Activated CD4-positive, alpha-beta memory T cell treated with anti-CD3 and anti-CD28 coated beads for 36 hours (primary cell): ENCODE results near the gene GSK3A. TPM values are rescaled to one million over a fixed set of nuclear protein-coding genes. Genes with fewer than 3 reads are reported as not detected.
"Not testable (repeated sequence)": the region's sequence is repeated elsewhere in the genome, so short reads cannot be mapped to it uniquely, and the experiment has no call there.

ENCODE experiments used
- CTCF ChIA-PET: fragments of 350-600 bp; sonication (Branson Sonifier 250); formaldehyde crosslinking; loops from one replicate; lab custom pipeline; 2021; ENCODE audit warnings: antibody characterized with exemption, inconsistent platforms; lab: Charles Lee
- POLR2A ChIA-PET: fragments of 350-600 bp; sonication (Branson Sonifier 250); formaldehyde crosslinking; loops from one replicate; lab custom pipeline; 2021; ENCODE audit warnings: antibody characterized with exemption; lab: Charles Lee
- DNase-seq: peaks from one replicate; pipeline ENCODE4 v3.0.0-alpha.2; 2020
- H3K27ac Mint-ChIP-seq: one replicate; pipeline ENCODE4 v1.8.0; 2021; ENCODE audit warnings: mixed read lengths
- H3K27me3 Mint-ChIP-seq: one replicate; pipeline ENCODE4 v1.8.0; 2021; ENCODE audit warnings: mixed read lengths
- H3K36me3 Mint-ChIP-seq: one replicate; pipeline ENCODE4 v1.8.0; 2021; ENCODE audit warnings: mixed read lengths
- H3K4me1 Mint-ChIP-seq: one replicate; pipeline ENCODE4 v1.8.0; 2021; ENCODE audit warnings: low read depth, mixed read lengths
- H3K4me3 Mint-ChIP-seq: one replicate; pipeline ENCODE4 v1.8.0; 2021; ENCODE audit warnings: mild to moderate bottlenecking, mixed read lengths
- H3K9me3 Mint-ChIP-seq: one replicate; pipeline ENCODE4 v1.8.0; 2021; ENCODE audit warnings: mixed read lengths
- intact Hi-C: fragments of 100-400 bp; cut with micrococcal nuclease; formaldehyde crosslinking; loops from one replicate; pipeline ENCODE4 v1.15.1; 2023
- total RNA-seq, 2 experiments: library from RNA; stranded (reverse); gene quantifications; one replicate each; pipeline ENCODE4 v1.2.3, GENCODE V29; 2021

The GSK3A gene
- total RNA-seq, 2 experiments from 2014 or later: 36.4 to 37.3 TPM

DNA sequence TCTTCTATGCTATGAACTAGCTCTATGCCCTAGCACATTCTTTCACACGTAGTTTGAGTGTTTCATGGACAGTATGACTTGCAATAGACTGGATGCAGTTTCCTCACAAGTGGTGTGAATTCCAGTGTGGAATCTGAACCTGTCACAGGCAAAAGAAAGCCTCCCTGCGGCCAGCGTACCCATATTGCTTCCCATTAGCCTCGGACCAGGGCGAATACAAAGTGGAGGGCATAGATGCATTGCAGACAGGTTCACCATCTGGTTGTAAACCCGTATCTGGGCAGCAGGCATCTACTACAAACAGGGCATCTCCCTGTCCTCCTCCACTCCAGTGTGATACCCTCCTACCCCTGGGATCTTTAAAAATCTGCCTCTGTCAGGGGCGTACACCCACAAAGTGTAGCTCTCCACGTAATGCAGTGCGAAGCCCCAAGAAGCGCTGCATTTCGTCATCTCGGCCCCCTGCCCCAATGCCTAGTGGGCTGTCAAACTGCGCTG lies 25.3 kb upstream of the GSK3A start:
- intact Hi-C loops: loop anchor here (1.0 to 5.0 kb wide), 6 partner anchors 12 to 380 kb away; partner anchors contain the start of genes DEDD2, ERF and ZNF574
- POLR2A ChIA-PET: interaction anchor here (1.0 to 1.4 kb wide), 2 partner anchors 12 to 24 kb away, joined by 3 to 5 read pairs; no protein-coding TSS in a partner anchor

DNA sequence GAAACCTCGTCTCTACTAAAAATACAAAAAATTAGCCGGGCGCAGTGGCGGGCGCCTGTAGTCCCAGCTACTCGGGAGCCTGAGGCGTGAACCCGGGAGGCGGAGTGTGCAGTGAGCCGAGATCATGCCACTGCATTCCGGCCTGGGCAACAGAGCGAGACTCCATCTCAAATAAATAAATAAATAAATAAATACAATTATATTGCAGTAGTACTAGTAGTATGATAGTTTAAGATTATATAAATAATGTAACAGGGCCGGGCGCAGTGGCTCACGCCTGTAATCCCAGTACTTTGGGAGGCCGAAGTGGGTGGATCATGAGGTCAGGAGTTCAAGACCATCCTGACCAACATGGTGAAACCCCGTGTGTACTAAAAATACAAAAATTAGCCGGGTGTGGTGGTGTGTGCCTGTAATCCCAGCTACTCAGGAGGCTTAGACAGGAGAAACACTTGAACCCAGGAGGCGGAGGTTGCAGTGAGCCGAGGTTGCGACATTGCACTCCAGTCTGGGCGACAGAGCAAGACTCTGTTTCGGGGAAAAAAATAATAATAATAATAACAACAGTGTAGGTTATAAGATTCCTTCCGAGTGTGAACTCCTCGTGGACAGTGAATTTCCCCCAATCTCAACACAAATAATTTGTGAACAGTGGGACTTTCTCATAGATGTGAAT lies 24.7 kb upstream of the GSK3A start:
- intact Hi-C loops: loop anchor here (5.0 kb wide), 1 partner anchor 380 kb away; no protein-coding TSS in a partner anchor
- not testable (repeated sequence) for H3K27ac Mint-ChIP-seq, H3K36me3 Mint-ChIP-seq, H3K27me3 Mint-ChIP-seq, DNase-seq, H3K9me3 Mint-ChIP-seq, H3K4me3 Mint-ChIP-seq
- ChIA-PET POLR2A (interaction anchor here (1.0 to 1.4 kb wide), 2 partner anchors 13 to 24 kb away, joined by 3 to 5 read pairs; no protein-coding TSS in a partner anchor), CTCF (interaction anchor here (0.7 to 1.1 kb wide), 3 partner anchors 12 to 135 kb away, joined by 3 to 5 read pairs (median 3); partner anchors contain the start of gene POU2F2)
- H3K4me1 Mint-ChIP-seq: peaks cover 20% of the 10 kb centered on the region

More for the DNA sequence above, 25.3 kb upstream of the GSK3A start:
- H3K9me3 Mint-ChIP-seq: no peaks in the 10 kb centered on the region
- no peak overlapping the region for H3K27ac Mint-ChIP-seq
- CTCF ChIA-PET: interaction anchor here (1.0 to 1.1 kb wide), 2 partner anchors 12 to 82 kb away, joined by 3 to 5 read pairs; no protein-coding TSS in a partner anchor
- H3K36me3 Mint-ChIP-seq: peaks cover 5% of the 10 kb centered on the region
- no peak overlapping the region for H3K4me3 Mint-ChIP-seq
- peaks cover 20% of the 10 kb centered on the region for H3K4me1 Mint-ChIP-seq
- H3K27me3 Mint-ChIP-seq: no peaks in the 10 kb centered on the region
- DNase-seq: no peak

DNA sequence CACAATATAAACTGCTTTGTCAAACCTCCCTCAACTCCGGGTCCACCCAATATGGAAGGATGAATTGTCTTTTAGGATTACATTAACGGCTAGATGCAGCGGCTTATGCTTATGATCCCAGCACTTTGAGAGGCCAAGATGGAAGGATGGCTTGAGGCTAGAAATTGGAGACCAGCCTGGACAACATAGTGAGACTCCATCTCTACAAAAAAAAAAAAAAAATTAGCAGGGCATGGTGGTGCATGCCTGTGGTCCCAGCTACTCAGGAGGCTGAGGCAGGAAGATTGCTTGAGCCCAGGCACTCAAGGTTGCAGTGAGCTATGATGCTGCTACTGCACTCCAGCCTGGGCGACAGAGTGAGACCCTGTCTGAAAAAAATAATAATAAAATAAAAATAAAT lies 23.7 kb upstream of the GSK3A start:
- H3K27ac Mint-ChIP-seq, H3K36me3 Mint-ChIP-seq, H3K9me3 Mint-ChIP-seq, H3K27me3 Mint-ChIP-seq, H3K4me3 Mint-ChIP-seq, DNase-seq, POLR2A ChIA-PET: not testable (repeated sequence)
- intact Hi-C loops: loop anchor here (5.0 kb wide), 1 partner anchor 379 kb away; no protein-coding TSS in a partner anchor
- peaks cover 14% of the 10 kb centered on the region for H3K4me1 Mint-ChIP-seq
- CTCF ChIA-PET: interaction anchor here (0.7 kb wide), 1 partner anchor 134 kb away, joined by 3 read pairs; the partner anchor contains the start of gene POU2F2

DNA sequence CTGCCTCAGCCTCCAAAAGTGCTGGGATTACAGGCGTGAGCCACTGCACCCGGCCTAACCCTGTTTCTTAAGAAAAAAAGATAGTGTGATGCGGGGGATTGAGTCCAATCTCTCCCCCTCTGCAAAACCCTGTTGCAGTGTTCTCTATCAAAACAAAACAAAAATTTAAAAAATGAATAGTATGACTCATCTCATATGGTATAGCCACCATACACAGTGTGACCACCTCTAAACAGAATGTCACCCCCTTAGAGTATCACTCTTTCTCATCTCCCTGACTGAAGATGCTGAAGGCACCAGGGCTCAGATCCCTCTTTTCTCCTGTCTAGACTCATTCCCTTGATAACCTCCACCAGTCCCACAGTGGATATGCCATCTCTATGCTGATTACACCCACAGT lies 19.4 kb upstream of the GSK3A start:
- peaks cover under 1% of the 10 kb centered on the region for H3K4me1 Mint-ChIP-seq
- no peak for DNase-seq
- H3K4me3 Mint-ChIP-seq: no peak overlapping the region
- H3K27me3 Mint-ChIP-seq: no peaks in the 10 kb centered on the region
- intact Hi-C loops: no loop called here
- ChIA-PET CTCF (interaction anchor here (1.7 kb wide), 1 partner anchor 18 kb away, joined by 5 read pairs; no protein-coding TSS in a partner anchor), POLR2A (no interaction called here)
- no peak overlapping the region for H3K27ac Mint-ChIP-seq
- no peaks in the 10 kb centered on the region for H3K36me3 Mint-ChIP-seq
- no peaks in the 10 kb centered on the region for H3K9me3 Mint-ChIP-seq

DNA sequence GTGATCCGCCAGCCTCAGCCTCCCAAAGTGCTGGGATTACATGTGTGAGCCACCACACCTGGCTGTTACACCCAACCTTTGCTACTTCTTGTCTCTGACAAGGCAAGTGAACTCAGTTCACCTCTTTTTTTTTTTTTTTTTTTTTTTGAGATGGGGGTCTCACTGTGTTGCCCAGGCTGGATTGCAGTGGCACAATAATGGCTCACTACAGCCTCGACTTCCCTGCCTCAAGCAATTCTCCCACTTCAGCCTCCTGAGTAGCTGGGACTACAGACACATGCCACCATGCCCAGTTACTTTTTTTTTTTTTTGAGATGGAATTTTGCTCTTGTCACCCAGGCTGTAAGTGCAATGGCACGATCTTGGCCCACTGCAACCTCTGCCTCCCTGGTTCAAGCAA lies 15.4 kb upstream of the GSK3A start:
- H3K27me3 Mint-ChIP-seq, H3K27ac Mint-ChIP-seq, H3K4me1 Mint-ChIP-seq, DNase-seq, H3K36me3 Mint-ChIP-seq, H3K9me3 Mint-ChIP-seq, intact Hi-C loops, H3K4me3 Mint-ChIP-seq: not testable (repeated sequence)
- CTCF ChIA-PET: interaction anchor here (2.0 kb wide), 1 partner anchor 22 kb away, joined by 9 read pairs; no protein-coding TSS in a partner anchor
- POLR2A ChIA-PET: interaction anchor here (0.8 kb wide), 1 partner anchor 13 kb away, joined by 3 read pairs; no protein-coding TSS in a partner anchor

DNA sequence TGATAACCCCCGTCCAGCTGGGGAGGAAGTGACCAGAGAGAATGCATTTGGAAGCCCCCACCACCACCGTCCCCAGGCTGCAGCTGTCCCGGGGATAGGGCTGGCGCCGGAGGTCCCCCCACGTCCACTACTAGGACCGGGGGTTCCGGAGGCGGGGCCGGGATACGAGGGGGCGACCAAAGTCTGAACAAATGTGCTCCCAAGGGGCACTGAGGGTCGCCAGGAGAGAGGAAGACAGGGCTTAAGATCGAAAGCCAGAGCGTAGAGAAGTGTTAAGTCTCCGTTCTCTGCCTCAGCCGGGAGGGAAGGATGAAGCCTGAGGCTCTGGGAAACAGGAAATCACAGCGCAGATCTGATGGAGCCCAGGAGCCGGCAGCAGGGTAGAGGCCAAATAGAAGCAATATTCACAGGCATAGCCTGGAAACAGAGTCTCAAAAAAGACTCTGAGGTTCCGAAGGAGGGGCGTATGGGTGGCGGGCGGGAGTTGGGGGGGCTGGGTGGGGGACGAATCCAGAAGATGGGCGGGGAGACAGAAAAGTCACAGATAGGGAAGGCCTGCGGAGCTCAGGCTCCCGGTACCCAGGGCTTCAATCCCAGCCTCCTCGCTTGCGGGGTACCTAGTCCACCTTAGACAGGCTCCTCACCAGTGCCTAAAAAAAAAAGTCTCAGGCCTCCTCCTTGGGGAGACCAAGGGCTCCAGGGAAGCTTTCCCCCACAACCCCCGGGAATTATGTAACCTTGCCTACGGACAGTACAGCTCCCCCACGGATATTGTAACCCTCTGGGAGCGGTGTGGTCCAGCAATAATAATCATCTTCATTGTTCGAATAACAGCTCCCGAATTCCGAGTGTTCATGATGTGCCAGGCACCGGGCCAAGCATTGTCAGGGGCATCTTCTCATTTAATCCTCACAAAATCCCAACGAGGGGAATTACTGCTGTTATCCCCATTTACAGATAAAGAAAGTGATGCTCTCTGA lies 13.7 kb upstream of the GSK3A start:
- POLR2A ChIA-PET: interaction anchor here (1.2 to 1.7 kb wide), 2 partner anchors 14 to 24 kb away, joined by 4 to 5 read pairs; no protein-coding TSS in a partner anchor
- Mint-ChIP-seq H3K27me3 (no peaks in the 10 kb centered on the region), H3K27ac (no peak overlapping the region), H3K36me3 (peaks cover 5% of the 10 kb centered on the region), H3K4me1 (peaks cover 22% of the 10 kb centered on the region), H3K4me3 (peak overlapping the region; percentile 80), H3K9me3 (no peaks in the 10 kb centered on the region)
- DNase-seq: peak; percentile 17
- intact Hi-C loops: loop anchor here (1.0 kb wide), 3 partner anchors 12 to 27 kb away; no protein-coding TSS in a partner anchor
- CTCF ChIA-PET: interaction anchor here (0.6 to 2.8 kb wide), 2 partner anchors 23 to 36 kb away, joined by 3 to 16 read pairs; partner anchors contain the start of gene ZNF526

DNA sequence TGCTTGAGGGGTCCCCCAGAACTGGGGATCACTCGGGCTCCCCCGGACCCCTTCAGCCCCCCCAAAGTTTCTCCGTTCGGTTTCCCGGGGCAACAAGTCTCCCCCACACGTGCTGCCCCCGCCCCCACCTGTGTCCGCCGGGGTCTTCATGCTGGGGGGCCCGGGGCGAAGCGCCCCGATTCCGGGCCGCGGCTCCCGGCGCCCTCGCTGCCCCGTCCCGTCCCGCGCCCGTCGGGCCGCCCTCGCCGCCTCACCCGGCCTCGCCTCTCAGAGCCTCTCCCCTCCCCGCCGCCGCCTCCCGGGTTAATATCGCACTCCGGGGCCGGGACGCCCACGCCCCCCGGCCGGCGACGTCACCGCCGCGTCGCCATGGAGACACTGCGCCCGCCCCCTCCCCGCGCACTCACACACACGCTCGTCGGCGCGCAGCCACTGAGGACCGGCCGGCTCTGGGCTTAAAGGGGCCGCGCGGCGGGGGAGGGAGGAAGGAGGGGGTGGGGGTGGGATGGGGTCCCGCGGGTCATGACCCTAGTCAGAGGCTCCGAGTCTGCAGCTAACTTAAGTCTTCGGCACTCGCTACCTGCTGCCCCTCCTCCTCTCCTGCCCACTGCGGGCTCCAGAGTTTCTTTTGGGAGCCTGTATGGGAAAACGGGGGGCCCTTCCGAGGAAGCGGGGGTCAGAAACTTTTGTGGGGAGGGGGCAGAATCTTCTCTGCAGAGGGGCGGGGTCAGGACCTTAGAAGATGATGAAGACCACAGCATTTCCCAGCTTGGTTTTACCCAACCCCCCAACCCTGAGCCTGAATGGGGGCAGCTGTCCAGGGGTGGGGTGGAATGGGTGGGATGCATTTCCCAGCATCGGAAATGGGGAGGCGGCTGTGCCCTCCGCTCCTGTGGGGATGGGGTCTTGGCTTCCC lies 12.7 kb upstream of the GSK3A start, which contains the start of gene ERF:
ERF (minus strand) TSS at position 279 of the 916 bp plus-strand sequence; CDS start at position 150, 129 bp downstream.
- peaks cover 30% of the 10 kb centered on the region for H3K4me1 Mint-ChIP-seq
- DNase-seq: peak; percentile 95
- H3K27me3 Mint-ChIP-seq: no peaks in the 10 kb centered on the region
- ChIA-PET POLR2A (interaction anchor here (0.5 to 1.7 kb wide), 3 partner anchors 13 to 25 kb away, joined by 3 to 5 read pairs (median 4); no protein-coding TSS in a partner anchor), CTCF (interaction anchor here (2.8 kb wide), 1 partner anchor 24 kb away, joined by 16 read pairs; no protein-coding TSS in a partner anchor)
- peak within 1 kb of the TSS; percentile 79 for H3K27ac Mint-ChIP-seq
- intact Hi-C loops: loop anchor here (1.0 kb wide), 3 partner anchors 11 to 28 kb away; no protein-coding TSS in a partner anchor
- H3K9me3 Mint-ChIP-seq: no peaks in the 10 kb centered on the region
- peaks cover 5% of the 10 kb centered on the region for H3K36me3 Mint-ChIP-seq
- H3K4me3 Mint-ChIP-seq: peak within 1 kb of the TSS; percentile 80

DNA sequence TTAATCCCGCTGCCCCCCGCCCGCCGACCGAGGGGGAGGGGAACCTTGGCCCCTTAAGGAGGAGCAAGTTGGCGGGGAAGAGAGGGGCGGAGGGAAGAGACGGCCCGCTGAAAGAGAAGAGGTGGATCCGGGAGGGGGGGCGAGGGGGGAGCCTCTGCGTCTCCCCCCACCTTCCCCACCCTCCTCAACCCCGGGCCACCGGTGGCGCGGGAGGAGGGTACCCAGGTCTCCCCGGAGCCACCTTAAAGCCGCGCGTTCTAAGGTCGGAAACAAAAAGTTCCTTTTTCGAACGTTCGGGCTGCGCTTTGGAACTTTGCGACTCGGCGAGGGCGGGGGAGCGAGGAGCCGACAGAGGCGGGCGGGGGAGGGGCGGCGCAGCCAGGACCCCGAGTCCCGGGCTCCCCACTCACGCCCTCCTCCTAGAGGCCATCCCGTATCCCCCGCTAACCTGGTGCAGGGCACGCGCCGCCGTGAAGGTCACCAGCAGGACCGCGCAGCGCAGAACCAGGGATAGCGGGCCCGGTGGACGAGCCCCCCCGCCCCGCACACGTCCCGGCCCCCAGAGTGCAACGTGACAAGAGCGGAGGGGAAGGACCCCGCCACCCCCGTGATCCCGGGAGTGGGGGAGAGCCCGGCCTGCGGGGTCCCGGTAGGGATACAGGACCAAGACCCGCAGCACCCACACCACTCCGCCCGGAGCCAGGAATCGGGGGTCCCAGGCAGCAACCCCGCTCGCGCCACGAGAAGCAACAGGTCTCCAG lies 11.9 kb upstream of the GSK3A start:
- H3K27ac Mint-ChIP-seq: peak overlapping the region; percentile 79
- CTCF ChIA-PET: interaction anchor here (1.0 to 2.8 kb wide), 2 partner anchors 25 kb away, joined by 3 to 16 read pairs; no protein-coding TSS in a partner anchor

DNA sequence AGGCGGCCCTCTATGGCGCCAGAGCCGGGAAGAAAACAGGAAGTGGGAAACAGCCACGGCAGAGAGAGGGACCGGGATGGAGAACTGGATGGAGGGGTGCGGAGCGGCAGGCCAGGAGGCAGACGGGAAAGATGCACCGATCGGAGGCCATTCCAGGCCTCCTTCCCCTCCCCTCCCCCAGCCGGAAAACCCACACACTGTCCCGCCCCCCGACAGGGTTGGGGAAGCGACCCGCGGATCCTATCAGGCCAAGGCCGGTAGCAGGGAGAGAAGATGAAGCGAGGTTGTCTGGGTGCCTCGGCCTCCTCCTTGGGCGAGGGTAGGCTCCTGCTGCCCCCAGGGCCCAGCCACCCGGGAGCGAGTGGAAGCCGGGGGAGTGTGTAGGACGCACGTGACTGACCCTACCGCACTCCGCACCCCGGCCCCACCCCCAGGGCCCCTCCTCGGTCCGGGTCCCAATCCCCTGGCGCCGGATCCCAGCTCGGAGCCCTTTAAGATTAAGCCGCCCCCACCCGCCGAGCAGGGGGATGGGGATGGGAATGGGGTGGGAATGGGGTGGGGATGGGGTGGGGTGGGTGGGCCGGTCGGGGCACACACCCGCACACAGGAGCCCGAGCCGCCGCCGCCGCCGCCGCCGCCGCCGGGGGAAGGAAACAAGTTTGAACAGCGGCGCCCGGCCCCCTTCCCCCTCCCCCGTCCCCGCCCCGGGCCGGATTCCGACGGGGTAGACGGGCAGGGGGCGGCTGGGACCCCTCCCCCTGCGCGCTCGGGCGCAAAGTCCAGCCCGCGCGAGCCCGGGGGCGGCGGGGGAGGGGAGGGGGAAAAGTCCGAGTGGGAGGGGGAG lies 11.1 kb upstream of the GSK3A start:
- no peaks in the 10 kb centered on the region for H3K9me3 Mint-ChIP-seq
- intact Hi-C loops: no loop called here
- peak overlapping the region; percentile 86 for H3K27ac Mint-ChIP-seq
- H3K4me3 Mint-ChIP-seq: peak overlapping the region; percentile 80
- peaks cover 5% of the 10 kb centered on the region for H3K36me3 Mint-ChIP-seq
- peaks cover 30% of the 10 kb centered on the region for H3K4me1 Mint-ChIP-seq
- ChIA-PET POLR2A (interaction anchor here (1.0 kb wide), 1 partner anchor 26 kb away, joined by 3 read pairs; no protein-coding TSS in a partner anchor), CTCF (interaction anchor here (1.0 kb wide), 1 partner anchor 26 kb away, joined by 3 read pairs; no protein-coding TSS in a partner anchor)
- DNase-seq: peak; percentile 75
- H3K27me3 Mint-ChIP-seq: no peaks in the 10 kb centered on the region

More for the DNA sequence above, 11.9 kb upstream of the GSK3A start:
- DNase-seq: peak; percentile 85
- H3K4me3 Mint-ChIP-seq: peak overlapping the region; percentile 80
- POLR2A ChIA-PET: interaction anchor here (1.0 kb wide), 1 partner anchor 26 kb away, joined by 3 read pairs; no protein-coding TSS in a partner anchor
- peaks cover 5% of the 10 kb centered on the region for H3K36me3 Mint-ChIP-seq
- H3K27me3 Mint-ChIP-seq: no peaks in the 10 kb centered on the region
- no peaks in the 10 kb centered on the region for H3K9me3 Mint-ChIP-seq
- intact Hi-C loops: no loop called here
- peaks cover 30% of the 10 kb centered on the region for H3K4me1 Mint-ChIP-seq
